Suprapubic skin (tissue), 4 donors: ENCODE data around the gene RHBDF1.
"Not testable (repeated sequence)": the region's sequence is repeated elsewhere in the genome, so short reads cannot be mapped to it uniquely, and the experiment has no call there.

ENCODE experiments used
- CTCF ChIP-seq, 2 donors: fragments of 200-600 bp in 1 of 2; fragments of 450-650 bp in 1 of 2; sonication (generic) in 1 of 2; IDR thresholded peaks; one replicate each; pipeline ENCODE4 v1.5.1; 2016 to 2019; ENCODE audit warnings: antibody characterized with exemption in 2 of 2, mild to moderate bottlenecking in 1 of 2, moderate library complexity in 1 of 2
- EP300 ChIP-seq: sonication (generic); formaldehyde crosslinking; IDR thresholded peaks from one replicate; pipeline ENCODE4 v1.6.1; 2017; ENCODE audit warnings: antibody characterized with exemption
- POLR2A ChIP-seq, 2 donors: fragments of 450-650 bp; IDR thresholded peaks; one replicate each; pipeline ENCODE4 v1.6.1; 2017; ENCODE audit warnings: antibody characterized with exemption in 2 of 2, mild to moderate bottlenecking in 2 of 2, moderate library complexity in 2 of 2
- POLR2AphosphoS5 ChIP-seq, 3 donors: sonication (generic); formaldehyde crosslinking; IDR thresholded peaks; one replicate each; pipeline ENCODE4 v1.6.1; 2017; ENCODE audit warnings: antibody characterized with exemption in 3 of 3

- TF ChIP-seq POLR2A (IDR thresholded peaks at IDR 0.05); EP300; POLR2AphosphoS5 (IDR thresholded peaks at IDR 0.05): not testable (repeated sequence)
- peak; percentile 5 to 46 for TF ChIP-seq CTCF (IDR thresholded peaks at IDR 0.05)
Observed at GRCh38 chr16:10772-11171, 61.7 kb downstream of the RHBDF1 start.
